ENCODE data around the gene C2CD2. TPM values are rescaled to one million over a fixed set of nuclear protein-coding genes. Genes with fewer than 3 reads are reported as not detected.

The C2CD2 gene
- polyA plus RNA-seq, 1 of the 3 experiments (the other 2 are of a cell fraction): 9.7 TPM

GRCh38 chr21:41997657-41998056 lies 43.8 kb upstream of the C2CD2 start:
- 100% methylated on average over 1 of the region's 1 CpG for WGBS (ENCODE audit: low lambda C conversion rate)
- no peaks in the 10 kb centered on the region for H3K9me2 ChIP-seq
- H3K4me2 ChIP-seq: no peak overlapping the region
- H3K36me3 ChIP-seq (replicated peaks in 1 of 2; ENCODE audit: control insufficient read depth in 1 of 2, insufficient read depth in 2 of 2, low read length in 1 of 2): peaks cover 25 to 28% of the 10 kb centered on the region in 2 experiments
- no peak overlapping the region for H3K9ac ChIP-seq
- peaks cover 3 to 12% of the 10 kb centered on the region in 2 experiments; a peak in 3 of 4 replicates for H3K4me1 ChIP-seq (ENCODE audit: control insufficient read depth in 1 of 2, insufficient read depth in 2 of 2, low read depth in 1 of 2, low read length in 1 of 2)
- peaks cover 22% of the 10 kb centered on the region; the same call in 1 of the 2 replicates for H3K79me2 ChIP-seq (ENCODE audit: insufficient read depth)
- H3K27ac ChIP-seq (ENCODE audit: low read depth in 2 of 2, low read length in 1 of 2): no peak overlapping the region
- DNase-seq: no peak
- TF ChIP-seq NRF1 (IDR thresholded peaks at IDR 0.05; ENCODE audit: low read depth, low read length): no peak
- no peak for TF ChIP-seq ELF1 (IDR thresholded peaks at IDR 0.05)
- TF ChIP-seq, protein P1, sequence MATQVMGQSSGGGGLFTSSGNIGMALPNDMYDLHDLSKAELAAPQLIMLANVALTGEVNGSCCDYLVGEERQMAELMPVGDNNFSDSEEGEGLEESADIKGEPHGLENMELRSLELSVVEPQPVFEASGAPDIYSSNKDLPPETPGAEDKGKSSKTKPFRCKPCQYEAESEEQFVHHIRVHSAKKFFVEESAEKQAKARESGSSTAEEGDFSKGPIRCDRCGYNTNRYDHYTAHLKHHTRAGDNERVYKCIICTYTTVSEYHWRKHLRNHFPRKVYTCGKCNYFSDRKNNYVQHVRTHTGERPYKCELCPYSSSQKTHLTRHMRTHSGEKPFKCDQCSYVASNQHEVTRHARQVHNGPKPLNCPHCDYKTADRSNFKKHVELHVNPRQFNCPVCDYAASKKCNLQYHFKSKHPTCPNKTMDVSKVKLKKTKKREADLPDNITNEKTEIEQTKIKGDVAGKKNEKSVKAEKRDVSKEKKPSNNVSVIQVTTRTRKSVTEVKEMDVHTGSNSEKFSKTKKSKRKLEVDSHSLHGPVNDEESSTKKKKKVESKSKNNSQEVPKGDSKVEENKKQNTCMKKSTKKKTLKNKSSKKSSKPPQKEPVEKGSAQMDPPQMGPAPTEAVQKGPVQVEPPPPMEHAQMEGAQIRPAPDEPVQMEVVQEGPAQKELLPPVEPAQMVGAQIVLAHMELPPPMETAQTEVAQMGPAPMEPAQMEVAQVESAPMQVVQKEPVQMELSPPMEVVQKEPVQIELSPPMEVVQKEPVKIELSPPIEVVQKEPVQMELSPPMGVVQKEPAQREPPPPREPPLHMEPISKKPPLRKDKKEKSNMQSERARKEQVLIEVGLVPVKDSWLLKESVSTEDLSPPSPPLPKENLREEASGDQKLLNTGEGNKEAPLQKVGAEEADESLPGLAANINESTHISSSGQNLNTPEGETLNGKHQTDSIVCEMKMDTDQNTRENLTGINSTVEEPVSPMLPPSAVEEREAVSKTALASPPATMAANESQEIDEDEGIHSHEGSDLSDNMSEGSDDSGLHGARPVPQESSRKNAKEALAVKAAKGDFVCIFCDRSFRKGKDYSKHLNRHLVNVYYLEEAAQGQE (IDR thresholded peaks at IDR 0.05; ENCODE audit: low read depth, low read length): no peak
- no peak for TF ChIP-seq TEAD4 (IDR thresholded peaks at IDR 0.05; ENCODE audit: borderline replicate concordance, insufficient read depth)
- TF ChIP-seq YY1 (IDR thresholded peaks at IDR 0.05; ENCODE audit: low read depth): no peak
- TF ChIP-seq RCOR1 (IDR thresholded peaks at IDR 0.05; ENCODE audit: low read length): no peak
- no peak for TF ChIP-seq SMC3 (IDR thresholded peaks at IDR 0.05; ENCODE audit: low read depth, low read length)
- TF ChIP-seq, protein P2, sequence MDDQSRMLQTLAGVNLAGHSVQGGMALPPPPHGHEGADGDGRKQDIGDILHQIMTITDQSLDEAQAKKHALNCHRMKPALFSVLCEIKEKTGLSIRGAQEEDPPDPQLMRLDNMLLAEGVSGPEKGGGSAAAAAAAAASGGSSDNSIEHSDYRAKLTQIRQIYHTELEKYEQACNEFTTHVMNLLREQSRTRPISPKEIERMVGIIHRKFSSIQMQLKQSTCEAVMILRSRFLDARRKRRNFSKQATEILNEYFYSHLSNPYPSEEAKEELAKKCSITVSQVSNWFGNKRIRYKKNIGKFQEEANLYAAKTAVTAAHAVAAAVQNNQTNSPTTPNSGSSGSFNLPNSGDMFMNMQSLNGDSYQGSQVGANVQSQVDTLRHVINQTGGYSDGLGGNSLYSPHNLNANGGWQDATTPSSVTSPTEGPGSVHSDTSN (IDR thresholded peaks at IDR 0.05): no peak
- TF ChIP-seq, protein P3, sequence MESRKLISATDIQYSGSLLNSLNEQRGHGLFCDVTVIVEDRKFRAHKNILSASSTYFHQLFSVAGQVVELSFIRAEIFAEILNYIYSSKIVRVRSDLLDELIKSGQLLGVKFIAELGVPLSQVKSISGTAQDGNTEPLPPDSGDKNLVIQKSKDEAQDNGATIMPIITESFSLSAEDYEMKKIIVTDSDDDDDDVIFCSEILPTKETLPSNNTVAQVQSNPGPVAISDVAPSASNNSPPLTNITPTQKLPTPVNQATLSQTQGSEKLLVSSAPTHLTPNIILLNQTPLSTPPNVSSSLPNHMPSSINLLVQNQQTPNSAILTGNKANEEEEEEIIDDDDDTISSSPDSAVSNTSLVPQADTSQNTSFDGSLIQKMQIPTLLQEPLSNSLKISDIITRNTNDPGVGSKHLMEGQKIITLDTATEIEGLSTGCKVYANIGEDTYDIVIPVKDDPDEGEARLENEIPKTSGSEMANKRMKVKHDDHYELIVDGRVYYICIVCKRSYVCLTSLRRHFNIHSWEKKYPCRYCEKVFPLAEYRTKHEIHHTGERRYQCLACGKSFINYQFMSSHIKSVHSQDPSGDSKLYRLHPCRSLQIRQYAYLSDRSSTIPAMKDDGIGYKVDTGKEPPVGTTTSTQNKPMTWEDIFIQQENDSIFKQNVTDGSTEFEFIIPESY (IDR thresholded peaks at IDR 0.05; ENCODE audit: borderline replicate concordance, low read depth): no peak
- TF ChIP-seq GABPA (IDR thresholded peaks at IDR 0.05; ENCODE audit: low read depth): no peak
- TF ChIP-seq RXRA (IDR thresholded peaks at IDR 0.05; ENCODE audit: borderline replicate concordance, low read depth): no peak
- TF ChIP-seq CTCF (IDR thresholded peaks at IDR 0.05): no peak
- TF ChIP-seq POLR2AphosphoS5 (IDR thresholded peaks at IDR 0.05; ENCODE audit: low read depth, low read length): no peak
- no peak for TF ChIP-seq TAF1 (IDR thresholded peaks at IDR 0.05; ENCODE audit: borderline replicate concordance, low read depth, low read length)
- TF ChIP-seq JUND (IDR thresholded peaks at IDR 0.05): no peak
- peaks cover 25% of the 10 kb centered on the region for H3F3A ChIP-seq (replicated peaks; ENCODE audit: insufficient read depth)
- no peaks in the 10 kb centered on the region for H3K9me3 ChIP-seq
- H3K4me3 ChIP-seq (ENCODE audit: low read depth in 2 of 2, low read length in 1 of 2): no peak overlapping the region
- H4K20me1 ChIP-seq (ENCODE audit: insufficient read depth): peaks cover 14% of the 10 kb centered on the region
- no peak overlapping the region for H2AFZ ChIP-seq (ENCODE audit: low read depth)
- CTCF ChIA-PET: interaction anchor here (0.8 kb wide), 1 partner anchor 11 kb away, joined by 4 read pairs; no protein-coding TSS in a partner anchor
- no peaks in the 10 kb centered on the region for H3K27me3 ChIP-seq (ENCODE audit: insufficient read depth)
- POLR2A ChIA-PET: no interaction called here
